ENCODE data around the gene WDR62.

Gene WDR62

DNA sequence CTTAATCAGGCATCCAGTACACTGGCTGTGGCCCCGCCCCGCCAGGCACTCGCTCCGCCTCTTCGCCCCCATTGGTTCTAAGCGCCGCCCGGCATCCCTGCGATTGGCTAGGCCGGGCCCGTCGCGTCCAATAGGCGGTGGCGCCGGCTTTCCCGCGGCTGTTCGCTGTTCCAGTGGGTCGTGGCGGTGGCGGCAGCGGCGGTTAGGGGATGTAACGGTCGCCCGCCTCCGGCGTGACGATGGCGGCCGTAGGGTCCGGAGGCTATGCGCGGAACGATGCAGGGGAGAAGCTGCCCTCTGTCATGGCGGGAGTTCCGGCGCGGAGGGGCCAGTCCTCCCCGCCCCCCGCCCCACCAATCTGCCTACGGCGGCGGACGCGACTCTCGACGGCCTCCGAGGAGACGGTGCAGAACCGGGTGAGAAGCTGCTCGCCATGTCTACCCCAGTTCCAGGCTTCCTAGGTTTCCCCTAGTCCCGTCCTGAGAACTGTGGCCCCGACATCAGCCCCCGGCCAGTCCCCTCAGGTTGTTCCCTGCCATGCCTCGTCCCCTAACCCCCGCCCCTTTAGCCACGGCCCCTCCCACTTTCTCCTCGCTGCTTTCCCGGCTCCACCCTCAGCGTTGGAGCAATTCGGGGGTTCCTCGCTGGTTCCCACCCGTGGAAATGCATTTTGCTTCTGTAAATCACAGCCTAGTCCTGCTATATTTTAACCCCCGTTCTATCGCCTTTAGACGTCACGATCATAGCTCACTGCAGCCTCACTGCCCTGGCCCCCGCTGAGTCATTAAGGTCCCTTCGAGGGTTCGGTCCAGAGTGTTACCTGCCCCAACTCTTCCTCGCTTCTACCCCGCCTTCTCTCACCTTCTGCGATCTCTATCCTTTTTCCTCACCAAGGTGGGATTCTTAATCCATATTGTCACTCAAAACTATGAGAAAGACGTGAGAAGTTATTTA lies at the start of gene WDR62:
WDR62 (plus strand) TSS at position 165 of the 954 bp plus-strand sequence; CDS start at position 240, 75 bp downstream.
- DNase-seq: peak; percentile 95

DNA sequence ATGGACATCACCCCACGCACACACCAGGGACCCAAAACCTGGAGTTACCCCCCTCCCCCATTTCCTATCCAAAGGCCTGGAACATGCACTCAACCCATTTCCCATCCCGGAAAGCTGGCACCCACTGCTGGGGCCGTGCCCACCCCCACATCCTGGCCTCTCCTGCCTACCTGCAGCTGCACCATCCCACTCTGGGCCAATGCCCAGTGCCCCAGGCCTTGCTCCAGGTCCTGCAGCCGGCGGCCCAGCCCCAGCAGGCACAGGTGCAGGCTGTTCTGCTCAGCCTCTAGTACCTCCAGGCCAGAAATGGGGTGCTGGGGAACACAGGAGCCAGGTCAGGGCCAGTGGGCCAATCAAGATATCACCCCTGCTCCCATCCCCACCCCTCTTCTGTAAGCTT lies 47.7 kb upstream of the WDR62 start:
- no peak for DNase-seq

DNA sequence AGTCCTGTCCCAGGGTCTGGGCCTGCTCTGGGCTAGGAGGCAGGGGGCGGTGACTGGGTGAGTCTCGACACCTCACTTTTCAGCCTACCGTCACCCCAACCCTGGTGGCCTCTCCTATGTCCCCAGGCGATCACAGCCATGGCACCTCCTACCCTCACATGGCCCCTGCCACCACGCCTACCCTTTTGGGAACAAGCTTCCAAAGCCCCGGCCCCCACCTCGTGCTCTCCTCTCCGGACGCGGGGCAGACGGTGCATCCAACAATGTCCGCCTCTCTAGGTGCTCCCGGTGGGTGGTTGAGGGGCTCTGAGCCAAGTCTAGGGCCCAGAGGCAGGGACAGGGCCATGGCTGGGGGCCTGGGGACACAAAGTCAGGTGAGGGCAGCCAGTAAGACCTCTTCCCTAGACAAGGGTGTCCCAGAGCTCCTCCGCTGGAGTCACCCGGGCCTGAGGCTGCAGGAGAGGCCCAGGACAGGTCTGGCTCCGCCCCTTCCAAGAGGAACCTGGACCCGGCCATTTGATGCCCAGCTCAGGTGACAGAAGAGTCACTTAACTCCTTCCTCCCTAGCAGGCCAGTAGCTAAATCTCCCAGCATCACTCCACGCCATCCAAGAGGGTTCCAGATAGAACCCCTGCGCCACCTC lies 46.2 kb upstream of the WDR62 start, which contains the start of gene SYNE4:
SYNE4 (minus strand) TSS at position 478 of the 643 bp plus-strand sequence; CDS start at position 346, 132 bp downstream.
- no peak for DNase-seq

DNA sequence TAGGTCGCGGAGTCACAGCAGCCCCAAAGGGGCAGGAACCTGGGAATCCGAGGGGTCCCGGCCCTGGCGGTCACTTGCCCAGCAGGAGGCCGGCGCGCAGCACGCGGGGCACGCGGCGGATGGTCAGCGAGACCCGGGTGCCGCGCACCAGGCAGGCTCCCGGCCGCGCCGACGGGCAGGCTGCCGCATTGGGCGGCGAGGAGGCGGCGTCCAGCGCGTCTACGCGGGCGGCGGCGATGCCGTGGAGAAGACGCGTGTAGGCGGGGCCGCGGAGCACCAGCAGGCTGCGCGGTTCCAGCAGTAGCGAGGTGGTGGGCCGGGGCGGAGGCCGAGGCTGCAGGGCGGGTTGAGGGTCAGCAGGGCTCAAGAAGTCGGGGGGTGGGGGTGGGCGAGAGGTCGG lies 45.5 kb upstream of the WDR62 start:
- DNase-seq: peak; percentile 64

DNA sequence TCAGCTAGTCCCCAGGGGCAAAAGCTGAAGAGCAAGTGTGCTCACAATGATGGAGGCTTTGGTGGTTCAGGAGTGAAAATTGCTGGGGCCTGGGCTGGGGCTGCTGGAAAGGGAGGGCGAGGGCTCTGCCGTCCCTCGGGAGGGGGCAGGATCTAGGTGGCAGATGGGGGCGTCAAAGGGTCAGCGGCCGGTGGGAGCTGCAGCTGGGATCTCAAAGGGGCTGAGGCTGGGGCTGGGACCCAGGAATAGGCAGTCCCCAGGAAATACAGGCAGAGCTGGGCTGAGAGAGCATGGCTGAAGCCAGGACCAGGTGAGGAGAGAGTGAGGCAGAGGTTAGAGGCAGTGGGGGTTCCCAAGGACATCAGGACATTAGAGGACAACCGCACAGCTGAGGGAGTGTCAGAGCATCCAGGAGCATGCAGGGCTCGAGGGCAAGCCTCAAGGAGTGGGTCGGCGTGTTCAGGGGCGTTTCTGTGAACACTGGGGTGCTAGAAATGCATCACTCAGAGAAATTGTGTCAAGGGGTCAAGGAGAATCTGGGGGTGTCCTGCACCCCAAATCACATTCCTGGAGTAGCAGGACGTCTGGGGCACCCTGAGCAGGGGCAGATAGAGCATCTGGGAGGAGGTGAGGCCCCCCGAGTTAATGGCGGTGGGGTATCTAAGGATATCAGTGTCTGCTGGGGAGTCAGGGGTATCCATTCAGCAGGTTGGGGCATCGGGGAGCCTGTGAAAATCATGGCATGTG lies 44.9 kb upstream of the WDR62 start:
- DNase-seq: no peak

DNA sequence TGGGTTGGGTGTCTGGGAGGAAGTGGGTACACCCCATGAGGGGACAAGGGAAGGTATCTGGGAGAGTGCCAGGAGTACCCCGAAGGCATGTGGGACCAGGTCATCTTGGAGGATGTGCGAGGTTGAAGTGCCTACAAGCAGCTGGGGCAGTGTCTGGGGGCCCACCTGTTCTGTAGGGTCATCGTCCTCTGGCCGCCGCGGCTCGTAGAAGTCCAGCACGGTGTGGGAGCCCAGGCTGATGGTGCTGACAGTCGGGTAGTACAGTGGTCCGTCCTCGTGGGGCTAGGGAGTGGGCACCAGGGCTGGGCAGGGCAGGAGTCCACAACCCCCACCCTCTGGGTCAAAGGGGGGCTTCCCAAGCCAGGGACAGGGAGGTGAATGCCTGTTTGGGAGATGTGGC lies 44.3 kb upstream of the WDR62 start:
- no peak for DNase-seq

DNA sequence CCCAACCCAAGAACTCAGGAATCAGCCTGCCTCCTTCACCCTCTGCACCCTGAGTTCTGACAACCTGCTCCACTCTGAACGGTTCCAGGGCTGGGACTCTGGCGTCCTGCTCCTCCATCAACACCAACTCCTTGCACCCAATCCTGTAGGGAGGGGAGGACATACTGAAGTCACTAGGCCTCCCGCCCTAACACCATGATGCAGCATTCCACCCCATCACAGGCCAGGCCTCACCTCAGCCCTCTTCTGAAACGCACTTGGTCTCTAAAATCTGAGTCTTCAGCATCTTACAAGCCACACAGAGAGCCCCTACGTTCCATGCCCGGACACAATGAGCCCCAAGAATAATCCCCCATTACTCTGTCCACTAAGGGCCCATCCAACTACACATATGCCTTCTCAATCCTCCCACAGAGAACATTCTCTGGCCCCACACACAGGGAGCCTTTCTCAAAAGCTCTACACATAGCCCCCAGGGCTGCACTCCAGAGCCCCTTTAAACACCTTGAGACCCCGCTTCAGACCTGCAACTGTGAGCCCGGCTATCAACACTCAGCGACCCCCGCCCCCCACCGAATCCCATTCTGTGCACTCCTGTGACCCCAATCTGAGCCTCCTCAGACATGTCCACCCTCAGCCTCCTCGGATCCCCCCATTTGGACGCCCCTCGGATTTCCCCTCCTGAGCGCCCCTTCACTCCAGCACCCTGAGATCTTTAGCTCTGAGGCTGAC lies 41.3 kb upstream of the WDR62 start:
- no peak for DNase-seq

DNA sequence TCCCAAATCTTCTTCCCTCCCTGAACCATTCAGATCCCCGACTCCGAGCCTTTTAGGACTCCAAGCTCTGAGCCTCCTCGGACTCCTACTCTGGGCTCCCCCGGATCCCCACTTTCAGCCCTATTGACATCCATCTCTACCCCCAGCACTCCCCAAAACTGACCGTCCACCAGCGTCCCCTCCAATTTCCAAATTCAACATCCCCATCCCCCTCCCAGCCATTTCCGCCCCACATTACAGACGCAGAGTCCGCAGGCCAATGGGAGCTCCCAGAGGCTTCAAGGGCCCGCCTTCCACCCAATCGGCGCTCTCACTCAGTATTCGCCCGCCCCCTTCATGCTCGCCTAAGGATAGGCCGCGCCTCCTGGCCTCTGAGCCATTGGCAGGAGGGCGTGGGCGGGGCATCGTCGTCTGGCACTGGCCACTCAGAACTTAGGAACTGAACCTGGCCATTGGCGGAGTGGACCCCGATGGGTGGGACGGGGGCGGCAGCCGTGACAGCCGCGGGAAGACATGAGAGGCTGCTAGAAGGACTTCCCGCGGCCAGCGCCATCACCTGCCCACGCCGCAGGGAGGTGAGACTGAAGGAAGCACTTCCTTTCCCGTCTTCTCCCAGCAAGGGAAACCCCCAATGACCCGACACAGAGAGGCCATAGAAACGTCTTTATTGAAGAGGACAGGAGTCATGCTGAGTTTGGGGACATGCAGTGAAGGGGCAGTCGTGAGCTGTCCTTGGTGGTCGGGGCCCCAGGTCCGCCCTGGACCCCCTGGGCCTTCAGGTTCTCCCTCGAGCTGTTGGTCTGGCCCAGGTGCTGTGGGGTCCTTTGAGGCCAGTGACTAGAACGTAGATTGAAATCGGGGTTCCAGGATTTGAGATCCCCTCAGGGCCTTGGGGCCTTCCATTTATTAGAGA lies 40.4 kb upstream of the WDR62 start, which contains the start of gene ALKBH6:
ALKBH6 (minus strand) TSS at position 202 of the 913 bp plus-strand sequence. CDS start 816 bp downstream, outside the sequence.
- DNase-seq: peak; percentile 100

DNA sequence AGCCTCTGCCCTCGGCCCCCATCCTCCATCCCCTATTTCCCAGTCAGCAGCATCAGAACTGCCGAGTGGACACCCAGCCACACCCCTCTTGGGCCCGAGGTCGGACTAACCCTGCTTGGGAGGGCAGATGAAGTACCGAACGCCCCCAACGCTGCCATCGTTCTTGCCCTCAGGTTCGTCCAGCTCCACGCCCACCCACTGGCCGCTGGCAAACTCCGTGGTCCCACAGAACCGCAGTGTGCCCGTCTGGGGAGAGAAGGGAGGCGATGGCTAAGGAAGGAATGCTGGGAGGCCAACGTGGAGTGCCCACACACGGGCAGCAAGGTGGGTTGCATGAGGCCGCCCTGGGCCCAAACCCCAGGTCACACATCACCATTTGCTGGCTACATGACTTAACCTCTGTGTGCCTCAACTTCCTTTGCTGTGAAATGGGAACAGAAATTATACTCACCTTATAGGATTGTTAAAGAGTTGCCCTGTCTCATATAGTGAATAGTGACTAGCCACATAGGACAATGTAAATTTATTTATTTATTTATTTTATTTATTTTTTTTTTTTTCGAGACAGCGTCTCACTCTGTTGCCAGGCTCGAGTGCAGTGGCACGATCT lies 35.5 kb upstream of the WDR62 start:
- DNase-seq: no peak

DNA sequence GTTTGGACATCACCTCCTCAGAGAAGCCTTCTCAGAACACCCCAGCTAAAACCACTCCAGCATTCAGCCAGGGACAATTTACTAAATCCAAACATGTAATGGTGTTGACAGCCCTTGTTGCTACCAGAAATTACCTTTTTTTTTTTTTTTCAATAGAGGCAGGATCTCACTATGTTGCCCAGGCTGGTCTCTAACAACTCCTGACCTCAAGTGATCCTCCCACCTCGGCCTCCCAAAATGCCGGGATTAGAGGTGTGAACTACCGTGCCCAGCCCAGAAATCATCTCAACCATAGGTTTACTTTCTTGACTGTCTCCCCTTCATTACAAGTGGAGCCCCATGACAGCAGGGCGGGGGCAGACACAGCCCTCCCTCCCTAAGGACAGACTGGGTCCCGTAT lies 31.3 kb upstream of the WDR62 start:
- DNase-seq: no peak

DNA sequence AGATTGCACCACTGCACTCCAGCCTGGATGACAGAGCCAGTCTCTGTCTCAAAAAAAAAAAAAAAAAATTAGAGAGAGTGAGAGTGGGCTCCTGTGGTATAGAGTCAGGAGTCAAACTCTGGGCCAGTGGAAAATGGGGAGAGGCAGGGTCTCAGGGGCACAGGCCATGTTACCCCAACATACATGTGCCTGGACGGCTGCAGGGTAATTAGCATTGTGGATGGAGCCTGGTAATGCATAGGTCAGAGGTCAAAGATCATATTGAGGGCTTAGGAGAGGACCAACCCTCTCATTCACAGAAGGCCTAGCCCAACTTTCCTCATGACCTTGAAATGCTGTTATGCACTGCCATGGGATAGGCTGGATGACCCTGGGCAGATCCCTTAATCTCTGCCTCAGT lies 29.2 kb upstream of the WDR62 start:
- no peak for DNase-seq

DNA sequence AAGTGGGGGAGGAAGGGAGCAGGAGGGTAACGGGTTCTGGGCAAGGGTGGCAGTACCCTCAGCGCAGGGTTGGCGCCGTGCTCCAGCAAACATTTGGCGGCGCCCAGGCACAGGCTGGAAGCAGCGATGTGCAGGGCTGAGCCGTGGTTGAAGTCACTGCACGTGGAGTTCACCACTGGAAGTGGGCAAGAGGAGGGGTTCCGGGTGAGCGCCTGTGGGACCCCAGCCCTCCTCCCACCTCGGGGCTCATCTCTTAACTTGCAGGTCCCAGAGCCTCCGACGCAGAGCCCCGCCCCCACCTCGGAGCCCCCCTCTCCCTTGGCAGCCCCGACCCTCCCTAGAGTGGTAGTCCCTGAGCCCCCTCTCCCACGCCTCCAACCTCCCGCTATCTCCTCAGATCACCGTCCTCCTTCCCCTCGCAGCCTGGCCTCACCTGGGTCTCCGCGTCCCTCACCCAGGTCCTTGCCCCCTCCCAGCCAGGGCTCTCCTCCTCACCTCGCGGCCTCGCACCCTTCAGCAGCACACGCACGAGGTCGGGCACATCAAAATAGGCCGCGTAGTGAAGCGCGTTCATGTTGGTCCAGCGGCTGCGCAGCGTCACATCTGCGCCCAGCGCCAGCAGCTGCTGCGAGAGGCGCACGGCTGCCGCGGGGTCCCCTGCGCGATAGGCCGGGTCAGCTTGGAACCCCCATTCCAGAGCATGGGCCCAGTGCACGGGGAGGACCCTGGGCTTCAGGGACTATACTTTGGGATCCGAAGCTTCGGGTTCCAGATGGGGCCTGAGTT lies 28.4 kb upstream of the WDR62 start:
- no peak for DNase-seq

DNA sequence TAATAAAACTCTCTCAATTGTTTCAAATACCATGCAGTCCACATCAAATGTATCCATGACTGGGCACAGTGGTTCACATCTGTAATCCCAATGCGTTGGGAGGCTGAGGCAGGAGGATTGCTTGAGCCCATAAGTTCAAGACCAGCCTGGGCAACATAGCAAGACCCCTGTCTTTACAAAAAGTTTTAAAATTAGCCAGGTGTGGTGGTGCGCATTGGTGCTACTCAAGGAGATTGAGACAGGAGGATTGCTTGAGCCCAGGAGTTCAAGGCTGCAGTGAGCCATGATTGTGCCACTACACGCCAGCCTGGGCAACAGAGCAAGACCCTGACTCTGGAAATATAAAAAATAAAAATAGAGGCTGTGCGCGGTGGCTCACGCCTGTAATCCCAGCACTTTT lies 27.0 kb upstream of the WDR62 start:
- no peak for DNase-seq

DNA sequence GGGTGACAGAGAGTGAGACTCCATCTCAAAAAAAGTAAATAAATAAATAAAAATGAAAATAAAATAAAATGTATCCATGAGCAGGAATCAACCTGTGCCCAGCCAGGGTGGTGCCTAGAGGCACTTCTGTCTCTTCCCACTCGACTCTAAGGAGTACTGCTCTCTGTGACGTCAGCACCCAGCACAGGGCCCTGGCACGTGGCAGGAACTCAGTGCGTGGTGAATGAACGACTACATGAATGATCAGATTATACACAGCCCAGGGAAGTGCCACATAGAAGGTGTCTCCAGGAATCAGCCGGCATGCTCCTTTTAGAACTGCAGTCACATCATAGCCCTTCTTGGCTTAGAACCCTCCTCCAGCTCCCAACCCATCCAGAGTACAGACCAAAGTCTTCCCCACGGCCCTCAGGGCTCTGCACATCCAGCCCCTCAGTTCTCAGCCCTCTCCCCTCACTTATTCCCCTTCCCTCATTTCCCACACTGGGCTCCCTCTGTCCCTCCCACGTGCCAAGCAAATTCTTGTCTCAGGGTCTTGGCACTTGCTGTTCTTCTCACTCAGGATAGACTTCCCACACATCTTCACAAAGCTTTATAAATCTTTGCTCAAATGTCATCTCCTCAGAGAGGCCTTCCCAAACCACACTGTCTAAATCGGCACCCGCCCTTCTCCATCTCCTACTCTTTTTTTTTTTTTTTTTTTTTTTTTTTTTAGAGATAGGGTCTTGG lies 26.2 kb upstream of the WDR62 start:
- DNase-seq: no peak

DNA sequence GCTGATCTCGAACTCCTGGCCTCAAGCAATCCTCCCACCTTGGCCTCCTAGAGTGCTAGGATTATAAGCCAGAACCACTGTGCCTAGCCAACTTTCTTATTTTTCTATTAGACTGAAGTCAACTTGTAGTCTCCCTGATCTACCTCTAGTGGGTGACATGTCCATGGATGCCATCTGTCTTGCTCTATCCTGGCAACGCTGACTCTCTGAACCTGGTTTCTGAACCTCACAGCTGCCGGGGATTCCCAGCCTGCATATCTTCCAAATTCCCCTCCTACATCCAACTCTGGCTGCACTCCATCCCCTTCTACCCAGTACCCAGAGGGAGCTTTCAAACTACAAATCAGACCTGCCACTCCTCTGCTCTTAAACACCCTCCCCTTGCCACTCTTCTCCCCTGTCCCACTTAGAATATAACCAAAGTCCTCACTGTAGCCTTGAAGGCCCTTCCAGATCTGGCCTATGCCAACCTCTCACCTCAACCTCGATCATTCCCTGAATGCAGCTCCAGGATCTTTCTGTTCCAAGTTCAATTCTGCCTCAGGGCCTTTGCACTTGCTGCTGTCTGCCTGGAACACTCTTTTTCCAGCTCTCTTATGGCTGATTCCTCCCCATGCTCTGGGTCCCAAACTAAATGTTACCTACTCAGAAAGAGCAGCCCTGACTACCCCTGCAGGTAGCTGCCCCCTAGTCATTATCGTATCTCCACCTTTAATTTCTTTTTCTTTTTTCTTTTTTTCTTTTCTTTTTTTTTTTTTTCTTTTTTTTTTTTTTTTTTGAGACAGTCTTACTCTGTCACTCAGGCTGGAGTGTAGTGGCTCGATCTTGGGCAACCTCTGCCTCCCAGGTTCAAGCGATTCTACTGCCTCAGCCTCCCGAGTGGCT lies 24.2 kb upstream of the WDR62 start:
- DNase-seq: no peak

DNA sequence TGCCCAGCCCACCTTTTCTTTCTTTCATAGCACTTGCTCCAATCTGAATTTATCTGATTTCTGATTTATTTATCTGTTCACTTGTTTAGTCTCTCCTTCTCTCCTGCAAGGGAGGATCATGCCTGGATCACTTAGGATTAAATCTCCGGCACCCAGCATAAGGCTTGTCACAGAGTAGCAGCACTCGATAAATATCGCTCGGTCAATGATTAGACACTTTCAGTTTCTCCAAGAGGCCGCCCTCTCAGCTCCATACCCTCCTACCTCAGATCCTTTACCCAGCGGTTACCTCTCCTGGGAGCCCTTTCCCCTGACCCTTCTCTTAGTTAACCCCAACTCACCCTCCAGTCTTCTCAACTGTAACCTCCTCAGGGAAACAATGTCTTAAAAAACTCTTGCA lies 23.4 kb upstream of the WDR62 start:
- DNase-seq: no peak

DNA sequence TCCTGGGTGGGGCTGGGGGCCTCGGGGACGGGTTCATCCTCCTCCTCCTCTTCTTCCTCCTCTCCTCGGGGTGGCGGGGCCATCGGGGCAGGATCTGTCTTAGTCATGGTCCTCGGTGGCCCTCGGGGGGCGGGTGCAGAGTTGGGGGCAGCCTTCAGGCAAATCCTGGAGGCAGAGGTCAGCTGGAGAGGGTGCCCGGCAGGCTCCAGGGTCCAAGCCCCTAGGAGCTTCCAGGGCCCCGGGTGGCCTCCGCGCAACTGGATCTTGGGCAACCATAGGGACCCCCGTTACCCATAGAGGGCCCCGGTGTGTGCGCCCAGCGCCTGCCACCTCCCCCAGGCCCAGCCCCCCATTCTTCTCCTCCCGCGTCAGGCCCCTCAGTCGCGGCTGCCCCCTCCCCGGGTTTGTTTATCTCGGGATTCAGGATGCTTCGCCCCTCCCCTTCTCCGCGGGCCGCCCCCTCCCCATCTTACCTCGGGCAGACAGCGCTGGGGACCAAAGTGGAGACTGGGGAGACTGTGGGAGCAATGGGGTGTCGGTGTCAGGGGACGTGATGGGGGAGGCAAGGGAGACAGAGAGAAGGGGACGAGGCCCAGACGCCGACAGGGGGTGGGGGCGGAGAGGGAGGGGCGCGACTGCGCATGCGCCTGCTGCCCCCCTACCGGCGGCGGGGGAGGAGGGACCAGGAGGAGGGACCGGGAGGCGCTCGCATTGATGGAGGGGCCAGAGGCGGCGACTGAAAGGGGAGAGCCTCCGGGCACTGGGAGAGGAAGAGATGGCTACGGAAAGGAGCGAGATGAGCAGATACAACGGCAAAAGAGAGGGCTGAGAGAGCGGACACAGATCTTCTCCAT lies 22.2 kb upstream of the WDR62 start, which contains the start of gene CLIP3:
CLIP3 (minus strand) TSS at position 623 of the 854 bp plus-strand sequence; CDS start at position 107, 516 bp downstream.
- peak; percentile 54 for DNase-seq
